GM23338 (cell line): ENCODE measurements around the gene PAX6. TPM values are rescaled to one million over a fixed set of nuclear protein-coding genes. Genes with fewer than 3 reads are reported as not detected.

Source experiments
- ATAC-seq: fragments of 200-7000 bp; cut with Tn5 transposase; 3 replicates; pipeline ENCODE4 v1.9.1; 2020
- DNase-seq: peaks from one replicate; pipeline ENCODE4 v3.0.0-alpha.2; 2015; ENCODE audit warnings: low spot score
- H2AFZ ChIP-seq: fragments of 200-600 bp; sonication (generic); 2 replicates; pipeline ENCODE4 v1.8.0; 2016; ENCODE audit warnings: antibody characterized with exemption, mild to moderate bottlenecking, moderate library complexity
- H3F3A ChIP-seq: fragments of 200-600 bp; sonication (generic); replicated peaks from 2 replicates; pipeline ENCODE4 v1.8.0; 2017; ENCODE audit warnings: antibody characterized with exemption, mixed run types, low read depth
- H3K27ac ChIP-seq: fragments of 200-600 bp; sonication (generic); 2 replicates; pipeline ENCODE4 v1.6.1; 2016; ENCODE audit warnings: low read depth
- H3K27me3 ChIP-seq: fragments of 200-600 bp; sonication (generic); 2 replicates; pipeline ENCODE4 v1.8.0; 2016; ENCODE audit warnings: mild to moderate bottlenecking, mixed run types, moderate library complexity; ENCODE audit not compliant: insufficient read depth
- H3K36me3 ChIP-seq: fragments of 200-600 bp; sonication (generic); 2 replicates; pipeline ENCODE4 v1.8.0; 2016; ENCODE audit warnings: mild to moderate bottlenecking; ENCODE audit not compliant: insufficient read depth
- H3K4me1 ChIP-seq: fragments of 200-600 bp; sonication (generic); 2 replicates; pipeline ENCODE4 v1.8.0; 2016; ENCODE audit warnings: mild to moderate bottlenecking, moderate library complexity; ENCODE audit not compliant: insufficient read depth
- H3K4me2 ChIP-seq: fragments of 200-600 bp; sonication (generic); 2 replicates; pipeline ENCODE4 v1.7.1; 2017; ENCODE audit warnings: mixed run types
- H3K4me3 ChIP-seq: fragments of 200-600 bp; sonication (generic); 2 replicates; pipeline ENCODE4 v1.6.1; 2016; ENCODE audit warnings: mixed run types
- H3K79me2 ChIP-seq: fragments of 200-600 bp; sonication (generic); replicated peaks from 2 replicates; pipeline ENCODE4 v1.8.0; 2017; ENCODE audit warnings: mild to moderate bottlenecking; ENCODE audit not compliant: insufficient read depth
- H3K9me2 ChIP-seq: fragments of 200-600 bp; sonication (generic); 2 replicates; pipeline ENCODE4 v1.8.0; 2017; ENCODE audit not compliant: insufficient read depth
- H4K20me1 ChIP-seq: fragments of 200-600 bp; sonication (generic); replicated peaks from 2 replicates; pipeline ENCODE4 v1.8.0; 2017; ENCODE audit warnings: mild to moderate bottlenecking; ENCODE audit not compliant: insufficient read depth
- H3K27ac Mint-ChIP-seq: 2 replicates; pipeline ENCODE4 v1.8.0; 2020; ENCODE audit warnings: inconsistent platforms, mild to moderate bottlenecking, moderate library complexity, mixed read lengths
- H3K27me3 Mint-ChIP-seq: 3 replicates; pipeline ENCODE4 v1.8.0; 2022; ENCODE audit warnings: low read depth, mild to moderate bottlenecking, moderate library complexity, mixed read lengths, inconsistent platforms; ENCODE audit not compliant: insufficient read depth, poor library complexity
- H3K36me3 Mint-ChIP-seq: 3 replicates; pipeline ENCODE4 v1.8.0; 2021; ENCODE audit warnings: low read depth, mild to moderate bottlenecking, inconsistent platforms, moderate library complexity, mixed read lengths
- H3K4me1 Mint-ChIP-seq: 3 replicates; pipeline ENCODE4 v1.8.0; 2020; ENCODE audit warnings: mild to moderate bottlenecking, inconsistent platforms, mixed read lengths
- H3K4me3 Mint-ChIP-seq: 3 replicates; pipeline ENCODE4 v1.8.0; 2021; ENCODE audit warnings: moderate library complexity, mild to moderate bottlenecking, inconsistent platforms, mixed read lengths
- H3K9me3 Mint-ChIP-seq: 3 replicates; pipeline ENCODE4 v1.8.0; 2020; ENCODE audit warnings: moderate library complexity, mild to moderate bottlenecking, inconsistent platforms, mixed read lengths
- CREB1 ChIP-seq: fragments of 250-450 bp; sonication (Bioruptor Pico); IDR thresholded peaks from 2 replicates; pipeline ENCODE4 v1.5.0; 2020; ENCODE audit warnings: low read depth, mild to moderate bottlenecking, moderate library complexity
- CTCF ChIP-seq, 2 experiments: fragments of 200-600 bp in 1 of 2; sonication (generic) in 1 of 2; conservative IDR thresholded peaks; 2 replicates each; pipeline versions ENCODE4 v1.5.1 to v1.6.1; 2016 to 2017; ENCODE audit warnings: antibody characterized with exemption in 2 of 2, low read depth in 2 of 2, mild to moderate bottlenecking in 2 of 2, moderate library complexity in 1 of 2
- ETS1 ChIP-seq: IDR thresholded peaks from 2 replicates; pipeline ENCODE4 v1.6.1; 2016; ENCODE audit warnings: antibody characterized with exemption
- EZH2phosphoT487 ChIP-seq: fragments of 200-600 bp; sonication (generic); IDR thresholded peaks from one replicate; pipeline ENCODE4 v1.8.1; 2018; ENCODE audit warnings: antibody characterized with exemption; ENCODE audit not compliant: unreplicated experiment
- JUNB ChIP-seq: IDR thresholded peaks from one replicate; pipeline ENCODE4 v1.6.1; 2016; ENCODE audit warnings: antibody characterized with exemption; ENCODE audit not compliant: unreplicated experiment
- NANOG ChIP-seq: IDR thresholded peaks from 2 replicates; pipeline ENCODE4 v1.6.1; 2016; ENCODE audit warnings: antibody characterized with exemption, borderline replicate concordance
- POLR2AphosphoS5 ChIP-seq: IDR thresholded peaks from 2 replicates; pipeline ENCODE4 v1.6.1; 2016; ENCODE audit warnings: antibody characterized with exemption, low read depth
- REST ChIP-seq: IDR thresholded peaks from one replicate; pipeline ENCODE4 v1.6.1; 2018; ENCODE audit warnings: antibody characterized with exemption; ENCODE audit not compliant: unreplicated experiment
- STAT1 ChIP-seq: IDR thresholded peaks from one replicate; pipeline ENCODE4 v1.6.1; 2016; ENCODE audit warnings: antibody characterized with exemption; ENCODE audit not compliant: unreplicated experiment
- ZNF114 ChIP-seq: fragments of 250-450 bp; sonication (Bioruptor Pico); IDR thresholded peaks from 2 replicates; pipeline ENCODE4 v1.5.0; 2020; ENCODE audit warnings: mild to moderate bottlenecking, moderate library complexity
- ZNF331 ChIP-seq: fragments of 250-450 bp; sonication (Bioruptor Pico); IDR thresholded peaks from 2 replicates; pipeline ENCODE4 v1.5.0; 2020; ENCODE audit warnings: low read depth, mild to moderate bottlenecking, moderate library complexity
- polyA plus RNA-seq: library from polyadenylated mRNA; unstranded; fragments of >200 nt; fragmentation: Nextera tagmentation; extraction: Ambion mirVana; gene quantifications from 2 replicates; pipeline ENCODE4 v1.2.1, GENCODE V29; 2016
- total RNA-seq: library from RNA; depleted of rRNA; stranded (reverse); fragments of >200 nt; shearing (Covaris generic); gene quantifications from 2 replicates; pipeline ENCODE4 v1.2.3, GENCODE V29; 2014

The PAX6 gene
- total and polyA plus RNA-seq, 2 experiments from 2014 or later: 0.17 to 0.45 TPM

GRCh38 chr11:31767066-31767465 is 44.1 kb downstream of the PAX6 start (continued):
- no peak for TF ChIP-seq ZNF331 (CRISPR knock-in tag)
- no peak for TF ChIP-seq STAT1
- TF ChIP-seq CTCF (conservative IDR thresholded peaks at IDR 0.05; ENCODE audit: low read depth in 2 of 2): no peak

- Histone ChIP-seq H2AFZ (no peak overlapping the region), H3K27me3 (no peaks in the 10 kb centered on the region), H3K36me3 (no peaks in the 10 kb centered on the region), H3K4me2 (no peak overlapping the region), H3K27ac (no peak overlapping the region), H3F3A (no peaks in the 10 kb centered on the region), H4K20me1 (no peaks in the 10 kb centered on the region), H3K4me3 (no peak overlapping the region), H3K9me2 (no peaks in the 10 kb centered on the region), H3K79me2 (no peaks in the 10 kb centered on the region), H3K4me1 (peaks cover 10% of the 10 kb centered on the region; the same call in 1 of the 2 replicates)
- H3K27me3 Mint-ChIP-seq: no peaks in the 10 kb centered on the region
- no peak overlapping the region for H3K4me3 Mint-ChIP-seq
- H3K36me3 Mint-ChIP-seq: no peaks in the 10 kb centered on the region
- H3K27ac Mint-ChIP-seq: no peak overlapping the region
- peaks cover 28% of the 10 kb centered on the region for H3K4me1 Mint-ChIP-seq
- DNase-seq (no peak), ATAC-seq (no peak)
- H3K9me3 Mint-ChIP-seq: no peaks in the 10 kb centered on the region
- TF ChIP-seq EZH2phosphoT487 (no peak), STAT1 (no peak), ETS1 (no peak), ZNF331 (CRISPR knock-in tag) (no peak), JUNB (no peak), POLR2AphosphoS5 (no peak), CTCF (conservative IDR thresholded peaks at IDR 0.05; ENCODE audit: low read depth in 2 of 2) (no peak), ZNF114 (CRISPR knock-in tag) (no peak), NANOG (no peak), REST (no peak), CREB1 (CRISPR knock-in tag) (no peak)
Observed at GRCh38 chr11:31764766-31765165, 46.4 kb downstream of the PAX6 start.
